ENCODE results near the gene PCDH15. TPM values are rescaled to one million over a fixed set of nuclear protein-coding genes. Genes with fewer than 3 reads are reported as not detected.
"Not testable (repeated sequence)": the region's sequence is repeated elsewhere in the genome, so short reads cannot be mapped to it uniquely, and the experiment has no call there.

PCDH15 gene
- total RNA-seq, 1 donor from 2014 or later, result 0.05 TPM

DNA sequence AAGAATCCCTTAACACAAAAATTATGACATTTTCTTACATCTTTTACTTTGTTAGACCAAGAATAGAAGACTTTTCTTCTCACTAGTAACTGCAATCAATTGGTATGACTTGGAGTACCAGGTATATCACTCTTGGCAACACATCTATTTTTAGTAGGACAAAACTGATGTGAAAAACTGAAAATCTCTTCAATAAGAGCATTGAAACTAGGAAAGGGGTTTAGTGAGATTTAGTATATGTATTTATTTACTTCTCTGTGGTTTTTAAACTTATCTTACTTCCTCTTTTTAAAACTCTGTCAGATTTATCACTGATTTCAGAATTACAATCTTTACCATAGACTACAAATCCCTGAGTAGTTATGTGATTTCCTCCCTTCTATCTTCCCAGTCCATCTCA is 366.2 kb downstream of the PCDH15 start:
- Mint-ChIP-seq H3K36me3 (ENCODE audit: low read depth, unreplicated experiment) (no peaks in the 10 kb centered on the region), H3K27ac (ENCODE audit: unreplicated experiment) (no peak overlapping the region), H3K4me1 (ENCODE audit: unreplicated experiment) (peaks cover 7% of the 10 kb centered on the region), H3K9me3 (ENCODE audit: unreplicated experiment) (no peaks in the 10 kb centered on the region), H3K27me3 (ENCODE audit: unreplicated experiment) (peaks cover 2% of the 10 kb centered on the region), H3K4me3 (ENCODE audit: unreplicated experiment) (no peak overlapping the region)
- no peak for DNase-seq (ENCODE audit: low spot score)
- TF ChIP-seq, protein P1, sequence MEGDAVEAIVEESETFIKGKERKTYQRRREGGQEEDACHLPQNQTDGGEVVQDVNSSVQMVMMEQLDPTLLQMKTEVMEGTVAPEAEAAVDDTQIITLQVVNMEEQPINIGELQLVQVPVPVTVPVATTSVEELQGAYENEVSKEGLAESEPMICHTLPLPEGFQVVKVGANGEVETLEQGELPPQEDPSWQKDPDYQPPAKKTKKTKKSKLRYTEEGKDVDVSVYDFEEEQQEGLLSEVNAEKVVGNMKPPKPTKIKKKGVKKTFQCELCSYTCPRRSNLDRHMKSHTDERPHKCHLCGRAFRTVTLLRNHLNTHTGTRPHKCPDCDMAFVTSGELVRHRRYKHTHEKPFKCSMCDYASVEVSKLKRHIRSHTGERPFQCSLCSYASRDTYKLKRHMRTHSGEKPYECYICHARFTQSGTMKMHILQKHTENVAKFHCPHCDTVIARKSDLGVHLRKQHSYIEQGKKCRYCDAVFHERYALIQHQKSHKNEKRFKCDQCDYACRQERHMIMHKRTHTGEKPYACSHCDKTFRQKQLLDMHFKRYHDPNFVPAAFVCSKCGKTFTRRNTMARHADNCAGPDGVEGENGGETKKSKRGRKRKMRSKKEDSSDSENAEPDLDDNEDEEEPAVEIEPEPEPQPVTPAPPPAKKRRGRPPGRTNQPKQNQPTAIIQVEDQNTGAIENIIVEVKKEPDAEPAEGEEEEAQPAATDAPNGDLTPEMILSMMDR (IDR thresholded peaks at IDR 0.05; ENCODE audit: unreplicated experiment), result no peak

DNA sequence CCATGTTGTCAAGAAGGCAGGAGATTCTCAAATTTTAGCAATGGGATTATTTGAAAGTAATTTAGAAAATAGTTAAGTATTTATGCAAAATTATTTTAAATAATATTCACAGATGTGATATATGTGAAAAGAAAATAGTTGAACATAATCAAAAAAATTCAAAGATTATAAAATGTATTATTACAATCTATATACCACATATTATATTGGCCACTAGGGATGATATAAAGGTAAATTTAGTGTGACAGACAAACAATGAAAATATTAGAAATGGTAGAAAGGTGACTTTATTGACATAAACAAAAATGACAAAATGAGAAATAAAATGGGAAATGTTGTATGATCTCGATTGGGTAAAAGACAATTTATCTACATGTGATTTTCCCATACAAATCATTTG is 385.5 kb downstream of the PCDH15 start:
- Mint-ChIP-seq H3K4me1 (ENCODE audit: unreplicated experiment) (peaks cover 5% of the 10 kb centered on the region), H3K36me3 (ENCODE audit: low read depth, unreplicated experiment) (no peaks in the 10 kb centered on the region), H3K4me3 (ENCODE audit: unreplicated experiment) (no peak overlapping the region), H3K27ac (ENCODE audit: unreplicated experiment) (no peak overlapping the region), H3K9me3 (ENCODE audit: unreplicated experiment) (no peaks in the 10 kb centered on the region), H3K27me3 (ENCODE audit: unreplicated experiment) (no peaks in the 10 kb centered on the region)
- TF ChIP-seq, protein P1 (IDR thresholded peaks at IDR 0.05; ENCODE audit: unreplicated experiment), result peak; percentile 15
- DNase-seq (ENCODE audit: low spot score), result no peak

DNA sequence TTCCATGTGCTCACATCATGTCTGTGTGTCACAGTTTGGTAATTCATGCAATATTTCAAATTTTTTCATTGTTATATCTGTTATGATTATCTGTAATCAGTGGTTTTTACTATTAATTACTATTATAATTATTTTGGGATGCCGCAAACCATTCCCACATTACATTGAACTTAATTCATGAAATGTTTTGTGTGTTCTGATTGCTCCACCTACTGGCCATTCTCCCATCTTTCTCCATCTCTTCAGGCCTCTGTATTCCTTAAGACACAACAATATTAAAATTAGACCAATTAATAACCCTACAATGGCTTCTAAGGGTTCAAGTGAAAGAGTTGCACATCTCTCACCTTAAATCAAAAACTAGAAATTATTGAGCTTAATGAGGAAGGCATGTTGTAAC is 398.5 kb downstream of the PCDH15 start:
- H3K27me3 Mint-ChIP-seq (ENCODE audit: unreplicated experiment), result no peaks in the 10 kb centered on the region
- no peaks in the 10 kb centered on the region for H3K36me3 Mint-ChIP-seq (ENCODE audit: low read depth, unreplicated experiment)
- H3K27ac Mint-ChIP-seq (ENCODE audit: unreplicated experiment), result no peak overlapping the region
- DNase-seq (ENCODE audit: low spot score), result peak; percentile 31
- H3K4me1 Mint-ChIP-seq (ENCODE audit: unreplicated experiment), result no peaks in the 10 kb centered on the region
- no peaks in the 10 kb centered on the region for H3K9me3 Mint-ChIP-seq (ENCODE audit: unreplicated experiment)
- no peak overlapping the region for H3K4me3 Mint-ChIP-seq (ENCODE audit: unreplicated experiment)
- TF ChIP-seq, protein P1 (IDR thresholded peaks at IDR 0.05; ENCODE audit: unreplicated experiment), result peak; percentile 71

DNA sequence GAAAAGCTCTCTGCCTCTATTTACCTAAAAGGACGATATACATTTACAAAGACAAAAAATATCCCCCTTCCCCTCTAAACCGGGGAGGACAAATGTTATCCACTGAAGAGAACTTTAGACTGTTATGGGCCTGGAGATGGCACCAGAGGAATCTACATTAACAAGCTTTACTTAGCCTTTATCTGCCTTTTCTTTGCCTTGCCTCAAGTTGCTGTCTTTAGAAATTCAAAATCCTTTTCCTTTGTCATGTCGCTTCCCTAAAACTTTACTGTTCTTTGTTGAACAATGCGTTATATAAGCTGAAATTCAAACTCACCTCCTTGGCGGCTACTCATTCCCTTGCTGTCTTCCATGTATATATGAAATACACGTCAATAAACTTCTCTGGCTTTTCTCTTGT is 405.0 kb downstream of the PCDH15 start:
- Mint-ChIP-seq H3K27me3 (ENCODE audit: unreplicated experiment) (no peaks in the 10 kb centered on the region), H3K4me1 (ENCODE audit: unreplicated experiment) (no peaks in the 10 kb centered on the region), H3K4me3 (ENCODE audit: unreplicated experiment) (no peak overlapping the region), H3K36me3 (ENCODE audit: low read depth, unreplicated experiment) (no peaks in the 10 kb centered on the region), H3K9me3 (ENCODE audit: unreplicated experiment) (no peaks in the 10 kb centered on the region), H3K27ac (ENCODE audit: unreplicated experiment) (no peak overlapping the region)
- TF ChIP-seq, protein P1 (IDR thresholded peaks at IDR 0.05; ENCODE audit: unreplicated experiment), result no peak
- DNase-seq (ENCODE audit: low spot score), result no peak

DNA sequence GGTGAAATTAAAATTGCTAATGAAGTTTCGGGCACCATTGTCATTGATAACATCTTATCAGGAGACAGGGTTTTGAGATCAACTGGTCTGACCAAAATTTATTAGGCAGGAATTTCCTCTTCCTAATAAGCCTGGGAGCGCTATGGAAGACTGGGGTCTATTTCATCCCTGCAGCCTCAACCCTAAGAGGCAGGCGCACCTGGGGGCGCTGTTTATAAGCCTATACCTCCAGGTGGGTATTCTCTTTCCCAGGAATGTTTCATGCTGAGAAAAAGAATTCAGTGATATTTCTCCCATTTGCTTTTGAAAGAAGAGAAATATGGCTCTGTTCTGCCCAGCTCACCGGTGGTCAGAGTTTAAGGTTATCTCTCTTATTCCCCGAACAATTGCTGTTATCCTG is 406.4 kb downstream of the PCDH15 start:
- not testable (repeated sequence) for DNase-seq (ENCODE audit: low spot score); H3K27me3 Mint-ChIP-seq (ENCODE audit: unreplicated experiment); H3K9me3 Mint-ChIP-seq (ENCODE audit: unreplicated experiment); H3K27ac Mint-ChIP-seq (ENCODE audit: unreplicated experiment); H3K4me3 Mint-ChIP-seq (ENCODE audit: unreplicated experiment); H3K36me3 Mint-ChIP-seq (ENCODE audit: low read depth, unreplicated experiment); H3K4me1 Mint-ChIP-seq (ENCODE audit: unreplicated experiment)

DNA sequence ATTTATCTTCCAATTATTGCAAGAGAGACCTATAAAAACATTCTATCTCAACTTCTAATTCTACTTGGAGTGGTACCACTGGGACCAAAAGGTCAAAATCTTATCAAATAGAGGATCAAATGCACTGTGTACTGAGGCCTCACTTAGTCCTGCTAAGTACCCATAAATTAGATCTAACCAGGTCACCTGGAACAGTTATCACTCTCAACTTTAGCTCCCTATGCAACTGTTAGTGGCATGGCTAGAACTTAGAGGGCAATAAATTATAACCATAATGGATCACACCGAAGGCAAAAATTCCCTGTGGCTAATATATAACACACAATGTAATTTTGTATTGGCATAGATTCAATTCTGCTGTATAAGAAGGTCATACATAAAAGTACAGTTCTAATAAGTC is 428.9 kb downstream of the PCDH15 start:
- no peak for DNase-seq (ENCODE audit: low spot score)
- no peaks in the 10 kb centered on the region for H3K27me3 Mint-ChIP-seq (ENCODE audit: unreplicated experiment)
- H3K4me3 Mint-ChIP-seq (ENCODE audit: unreplicated experiment), result no peak overlapping the region
- no peak overlapping the region for H3K27ac Mint-ChIP-seq (ENCODE audit: unreplicated experiment)
- H3K36me3 Mint-ChIP-seq (ENCODE audit: low read depth, unreplicated experiment), result no peaks in the 10 kb centered on the region
- TF ChIP-seq, protein P1 (IDR thresholded peaks at IDR 0.05; ENCODE audit: unreplicated experiment), result no peak
- no peaks in the 10 kb centered on the region for H3K4me1 Mint-ChIP-seq (ENCODE audit: unreplicated experiment)
- H3K9me3 Mint-ChIP-seq (ENCODE audit: unreplicated experiment), result no peaks in the 10 kb centered on the region
